C4-2B (cell line): Measurements from ENCODE around the gene PARP12.

Experiments
- H3K27ac ChIP-seq: fragments of 450-650 bp; 2 replicates; pipeline ENCODE4 v1.5.1; 2017
- ZFX ChIP-seq: fragments of 450-650 bp; IDR thresholded peaks from 2 replicates; pipeline ENCODE4 v1.6.1; 2017
- TF ChIP-seq, protein P1 (sequence below): fragments of 450-650 bp; conservative IDR thresholded peaks from 2 replicates; pipeline ENCODE4 v1.5.1; 2017; ENCODE audit warnings: mild to moderate bottlenecking

The PARP12 gene

DNA sequence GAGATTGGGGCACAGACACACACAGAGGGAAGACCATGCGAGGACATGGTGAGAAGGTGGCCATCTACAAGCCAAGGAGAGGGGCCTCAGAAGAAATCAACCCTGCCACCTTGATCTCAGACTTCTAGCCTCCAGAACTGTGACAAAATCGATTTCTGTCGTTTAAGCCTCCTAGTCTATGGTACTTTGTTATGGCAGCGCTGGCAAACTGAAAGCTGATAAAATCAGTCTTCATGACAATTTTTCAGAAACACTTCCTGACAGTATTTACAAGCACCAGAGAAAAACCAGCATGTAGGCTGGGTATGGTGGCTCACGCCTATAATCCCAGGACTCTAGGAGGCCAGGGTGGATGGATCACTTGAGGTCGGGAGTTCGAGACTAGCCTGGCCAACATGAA, 4.2 kb downstream of the PARP12 start:
- TF ChIP-seq, protein P1, sequence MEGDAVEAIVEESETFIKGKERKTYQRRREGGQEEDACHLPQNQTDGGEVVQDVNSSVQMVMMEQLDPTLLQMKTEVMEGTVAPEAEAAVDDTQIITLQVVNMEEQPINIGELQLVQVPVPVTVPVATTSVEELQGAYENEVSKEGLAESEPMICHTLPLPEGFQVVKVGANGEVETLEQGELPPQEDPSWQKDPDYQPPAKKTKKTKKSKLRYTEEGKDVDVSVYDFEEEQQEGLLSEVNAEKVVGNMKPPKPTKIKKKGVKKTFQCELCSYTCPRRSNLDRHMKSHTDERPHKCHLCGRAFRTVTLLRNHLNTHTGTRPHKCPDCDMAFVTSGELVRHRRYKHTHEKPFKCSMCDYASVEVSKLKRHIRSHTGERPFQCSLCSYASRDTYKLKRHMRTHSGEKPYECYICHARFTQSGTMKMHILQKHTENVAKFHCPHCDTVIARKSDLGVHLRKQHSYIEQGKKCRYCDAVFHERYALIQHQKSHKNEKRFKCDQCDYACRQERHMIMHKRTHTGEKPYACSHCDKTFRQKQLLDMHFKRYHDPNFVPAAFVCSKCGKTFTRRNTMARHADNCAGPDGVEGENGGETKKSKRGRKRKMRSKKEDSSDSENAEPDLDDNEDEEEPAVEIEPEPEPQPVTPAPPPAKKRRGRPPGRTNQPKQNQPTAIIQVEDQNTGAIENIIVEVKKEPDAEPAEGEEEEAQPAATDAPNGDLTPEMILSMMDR, result no peak
- TF ChIP-seq ZFX, result no peak
- no peak overlapping the region for H3K27ac ChIP-seq

DNA sequence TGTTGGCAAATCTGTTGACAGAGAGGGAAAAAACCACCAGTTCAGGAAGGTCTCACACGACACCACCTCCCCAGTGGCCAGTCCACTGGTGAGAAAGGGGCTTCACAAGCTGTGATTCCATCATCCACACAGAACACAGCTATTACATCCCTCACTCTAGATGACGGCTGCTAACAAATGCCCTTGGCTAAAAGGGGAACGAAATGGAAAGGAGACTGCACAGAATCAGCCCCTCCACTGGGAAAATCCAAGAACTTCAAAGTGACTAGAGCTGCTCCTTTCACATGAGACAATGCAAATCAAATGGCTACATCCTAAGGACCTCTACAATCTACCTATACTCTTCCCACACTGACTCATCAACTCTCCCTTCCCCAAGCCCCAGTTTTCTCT, 5.6 kb downstream of the PARP12 start:
- TF ChIP-seq ZFX, result no peak
- TF ChIP-seq, protein P1, result no peak
- no peak overlapping the region for H3K27ac ChIP-seq

DNA sequence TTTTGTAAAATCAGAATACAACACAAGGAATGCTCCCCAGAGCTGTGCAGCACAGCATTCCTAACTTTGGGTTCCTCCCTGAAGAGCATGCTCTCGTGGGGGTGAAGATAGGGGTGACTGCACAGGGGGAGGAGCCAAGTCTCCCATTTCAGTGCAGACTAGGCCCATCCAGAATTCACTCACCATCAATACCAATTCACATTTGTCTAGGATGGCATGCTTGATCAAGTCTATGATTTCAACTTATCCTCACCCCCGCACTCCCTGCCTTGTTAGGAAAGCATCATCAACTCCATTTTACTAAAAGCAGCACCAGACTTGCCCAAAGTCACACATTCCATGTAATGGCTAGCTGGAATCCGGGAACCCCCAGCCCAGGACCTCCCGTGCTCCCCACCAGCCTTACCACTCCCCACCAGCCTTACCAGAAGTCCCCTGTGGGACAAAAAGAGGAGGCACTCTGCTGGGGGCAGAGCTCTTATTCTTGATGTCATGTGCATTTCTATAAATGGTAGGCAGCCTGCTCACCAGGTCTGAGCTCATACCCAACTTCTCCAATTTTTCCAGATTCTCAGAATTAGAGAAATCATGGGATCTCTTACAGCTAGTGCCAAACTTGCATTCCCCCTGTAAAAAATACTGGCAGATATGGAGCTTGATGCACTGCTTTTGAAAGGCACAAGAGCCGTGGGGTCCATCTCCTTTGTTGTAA, 6.2 kb downstream of the PARP12 start:
- TF ChIP-seq, protein P1, result no peak
- no peak for TF ChIP-seq ZFX
- no peak overlapping the region for H3K27ac ChIP-seq

DNA sequence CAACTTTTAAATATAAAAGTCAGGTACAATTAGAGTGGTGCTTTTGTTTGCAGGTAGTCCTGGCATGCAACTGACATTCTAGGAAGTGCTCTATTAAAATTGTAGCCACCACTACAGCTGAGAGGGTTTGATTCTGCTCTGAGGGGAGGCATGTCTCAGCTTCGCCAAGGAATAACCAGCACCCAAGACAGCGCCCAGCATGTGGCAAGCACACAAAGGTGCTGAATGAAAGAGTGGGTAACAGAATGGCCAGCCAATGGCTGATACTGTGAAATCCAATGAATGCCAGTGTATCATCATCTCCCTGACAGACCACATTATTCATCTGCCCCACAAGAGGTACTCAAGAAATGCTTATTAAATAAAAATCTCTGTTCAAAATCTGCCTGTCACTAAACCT, 6.9 kb downstream of the PARP12 start:
- TF ChIP-seq, protein P1, result no peak
- no peak for TF ChIP-seq ZFX
- H3K27ac ChIP-seq, result no peak overlapping the region

DNA sequence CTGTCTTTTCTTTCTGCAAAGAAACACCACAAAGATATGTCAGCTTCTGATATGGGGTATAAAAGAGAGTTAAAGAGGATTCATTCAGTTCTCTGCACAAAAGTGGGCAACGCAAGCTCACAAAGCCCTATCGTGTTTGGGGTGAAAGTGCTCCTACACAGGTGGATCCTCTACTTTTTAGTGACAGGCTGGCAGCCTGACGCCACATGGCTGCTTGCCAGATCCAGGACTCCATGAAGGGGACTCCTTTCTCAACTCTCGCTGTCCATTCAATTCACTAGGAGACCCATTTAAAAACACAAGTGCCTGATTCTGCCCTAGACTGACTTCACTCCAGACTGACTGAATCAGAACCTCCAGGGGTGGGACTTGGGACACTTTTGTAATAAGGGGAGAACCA, 8.0 kb downstream of the PARP12 start:
- TF ChIP-seq, protein P1, result no peak
- no peak for TF ChIP-seq ZFX
- no peak overlapping the region for H3K27ac ChIP-seq

DNA sequence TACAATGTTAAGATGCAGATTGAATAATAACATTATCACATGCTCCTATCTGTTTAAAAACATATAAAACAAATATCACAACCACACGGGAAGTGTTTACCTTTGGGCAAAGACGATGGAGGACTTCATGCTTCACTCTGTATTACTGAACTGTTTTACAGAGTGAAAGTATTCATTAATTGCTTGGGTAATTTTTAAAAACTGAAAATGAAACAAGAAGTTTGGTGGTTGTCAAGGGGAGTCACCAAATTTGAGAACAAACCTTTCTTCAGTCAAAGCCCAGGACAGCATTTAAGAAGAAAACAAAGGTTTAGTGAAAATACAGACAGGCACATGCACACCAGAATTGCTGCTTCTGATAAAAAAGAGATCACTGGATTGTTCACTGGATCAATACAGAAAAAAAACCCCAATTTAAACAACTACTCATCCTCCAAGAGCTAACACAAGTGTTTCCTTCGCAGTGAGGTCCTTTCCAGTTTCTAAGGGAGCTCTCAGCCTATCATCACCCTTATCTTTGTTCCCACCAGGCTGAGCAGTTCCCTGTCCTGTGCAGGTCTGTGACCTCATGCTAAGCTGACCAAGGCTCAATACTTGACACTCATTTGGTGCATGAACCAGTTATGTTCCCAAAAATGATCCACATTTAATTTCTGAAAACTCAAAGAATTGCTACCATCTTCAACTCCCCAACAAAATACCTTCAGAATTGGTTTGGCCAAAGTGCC, 8.8 kb downstream of the PARP12 start:
- no peak overlapping the region for H3K27ac ChIP-seq
- TF ChIP-seq ZFX, result no peak
- TF ChIP-seq, protein P1, result no peak

DNA sequence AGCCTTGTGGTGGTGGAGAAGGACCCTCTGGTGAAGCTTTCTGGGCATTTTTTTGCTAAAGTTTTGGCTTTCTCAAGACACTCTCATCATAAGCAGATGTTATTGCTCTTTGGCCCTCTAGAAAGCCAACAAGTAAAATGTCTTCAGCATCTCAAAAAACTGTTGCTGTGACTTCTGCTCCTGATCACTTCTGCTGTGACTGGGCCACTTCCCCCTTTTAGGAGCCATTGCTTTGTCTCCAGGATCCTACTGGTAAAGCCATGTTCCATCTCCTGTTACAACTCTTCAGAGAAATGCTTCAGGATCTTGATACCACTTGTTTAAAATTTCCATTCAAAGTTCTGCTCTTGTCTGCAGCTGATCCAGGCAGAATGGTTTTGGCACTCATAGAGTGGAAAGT, 10.9 kb downstream of the PARP12 start:
- H3K27ac ChIP-seq, result no peak overlapping the region
- TF ChIP-seq, protein P1, result no peak
- no peak for TF ChIP-seq ZFX
